HepG2 (cell line): Measurements from ENCODE around the gene CGB5.

ENCODE experiments used
- CREM ChIP-seq, 2 experiments: sonication (generic) in 1 of 2; formaldehyde crosslinking in 1 of 2; IDR thresholded peaks; 2 replicates each; pipeline versions ENCODE4 v1.4.0 to v1.6.1; 2016 to 2020; ENCODE audit warnings: antibody characterized with exemption in 1 of 2, mild to moderate bottlenecking in 1 of 2, missing genetic modification reagents in 1 of 2
- FOSL2 ChIP-seq: sonication (generic); formaldehyde crosslinking; IDR thresholded peaks from 2 replicates; pipeline ENCODE4 v1.4.0; 2020; ENCODE audit warnings: missing genetic modification reagents

DNA sequence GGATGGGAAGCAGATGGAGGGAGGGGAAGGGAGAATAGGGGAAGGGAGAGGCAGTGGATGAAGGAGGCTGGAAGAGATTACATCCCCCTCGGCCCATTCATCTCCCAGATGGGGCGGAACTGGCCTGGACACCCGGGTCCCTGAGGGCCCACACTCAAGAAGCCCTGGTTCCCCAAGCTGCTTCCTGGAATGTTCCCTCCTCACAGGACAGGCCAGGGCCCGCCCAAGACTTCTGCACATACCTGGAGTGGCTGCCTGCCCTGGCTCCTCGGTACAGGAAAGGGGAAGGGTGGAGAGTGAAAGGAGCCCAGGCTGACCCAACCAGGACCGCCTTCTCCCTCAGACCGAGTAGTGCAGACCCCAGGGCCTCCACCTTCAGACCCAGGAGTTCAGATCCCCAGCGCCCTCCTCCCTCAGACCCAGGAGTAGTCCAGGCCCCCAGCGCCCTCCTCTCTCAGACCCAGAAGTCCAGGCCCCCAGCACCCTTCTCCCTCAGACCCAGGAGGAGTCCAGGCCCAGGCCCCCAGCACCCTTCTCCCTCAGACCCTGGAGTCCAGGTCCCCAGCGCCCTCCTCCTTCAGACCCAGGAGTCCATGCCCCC, 20.5 kb downstream of the CGB5 start:
- no peak for TF ChIP-seq FOSL2 (CRISPR knock-in tag)
- no peak for TF ChIP-seq CREM (IDR thresholded peaks at IDR 0.05)
- TF ChIP-seq CREM (CRISPR knock-in tag; IDR thresholded peaks at IDR 0.05) = no peak
